Stimulated activated CD8-positive, alpha-beta memory T cell treated with anti-CD3 and anti-CD28 coated beads, Interleukin-2, amount 100 ng/mL, for 1 hour (primary cell): ENCODE results near the gene STIP1.
"Not testable (repeated sequence)": the region's sequence is repeated elsewhere in the genome, so short reads cannot be mapped to it uniquely, and the experiment has no call there.

Experiments used
- DNase-seq, 2 donors: peaks; one replicate each; pipeline ENCODE4 v3.0.0-alpha.2; 2020; ENCODE audit warnings: low read depth in 2 of 2

Gene STIP1

DNA sequence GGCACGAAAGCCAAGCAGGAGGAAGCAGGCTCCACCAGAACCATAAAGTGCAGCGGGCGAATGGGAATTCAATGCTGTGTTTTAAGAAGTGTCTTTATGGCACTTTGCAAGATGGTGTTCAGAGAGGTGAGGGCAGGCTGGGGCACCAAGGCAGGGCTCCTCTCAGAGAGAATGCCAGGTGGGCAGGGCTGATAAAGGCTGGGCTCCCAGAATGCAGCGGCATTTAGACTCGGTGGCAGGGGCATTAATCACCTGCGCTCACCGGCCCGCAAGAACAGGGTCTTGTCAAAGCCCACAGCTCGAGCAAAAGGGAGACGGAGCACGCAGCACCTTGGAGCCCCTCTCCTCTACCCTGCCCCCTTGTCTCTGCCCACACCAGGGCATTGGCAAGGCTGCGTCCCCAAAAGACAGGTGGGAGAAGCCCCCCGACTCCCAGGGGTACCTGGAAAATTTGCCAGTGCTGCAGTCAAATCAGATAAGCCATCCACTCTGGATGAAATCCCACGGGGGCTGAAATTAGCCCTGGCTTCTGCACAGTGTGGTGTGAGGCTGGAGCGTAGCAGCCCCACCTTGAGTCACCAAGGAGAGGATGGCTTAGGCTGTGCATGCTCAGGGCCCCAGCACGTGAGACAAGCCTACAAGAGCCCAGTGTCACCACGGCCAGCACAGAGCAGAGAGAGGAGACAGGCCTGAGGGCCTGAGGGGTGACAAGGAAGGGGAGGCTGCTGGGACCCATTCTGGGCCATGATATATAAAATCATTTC, 28.2 kb upstream of the STIP1 start:
- DNase-seq = no peak

DNA sequence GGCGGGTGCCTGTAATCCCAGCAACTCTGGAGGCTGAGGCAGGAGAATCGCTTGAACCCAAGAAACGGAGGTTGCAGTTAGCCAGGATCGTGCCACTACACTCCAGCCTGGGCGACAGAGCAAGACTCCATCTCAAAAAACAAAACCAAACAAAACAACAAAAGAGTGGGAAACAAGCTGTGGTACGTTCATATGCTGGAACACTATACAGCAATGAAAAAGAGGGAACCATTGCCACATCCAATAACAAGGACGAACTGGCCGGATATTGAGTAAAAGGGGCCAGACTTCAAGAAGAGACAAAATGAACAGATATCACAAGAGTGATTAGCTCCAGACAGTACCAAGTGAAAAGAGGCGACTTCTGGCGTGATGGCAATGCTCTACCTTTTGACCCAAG, 24.9 kb upstream of the STIP1 start:
- DNase-seq = no peak

DNA sequence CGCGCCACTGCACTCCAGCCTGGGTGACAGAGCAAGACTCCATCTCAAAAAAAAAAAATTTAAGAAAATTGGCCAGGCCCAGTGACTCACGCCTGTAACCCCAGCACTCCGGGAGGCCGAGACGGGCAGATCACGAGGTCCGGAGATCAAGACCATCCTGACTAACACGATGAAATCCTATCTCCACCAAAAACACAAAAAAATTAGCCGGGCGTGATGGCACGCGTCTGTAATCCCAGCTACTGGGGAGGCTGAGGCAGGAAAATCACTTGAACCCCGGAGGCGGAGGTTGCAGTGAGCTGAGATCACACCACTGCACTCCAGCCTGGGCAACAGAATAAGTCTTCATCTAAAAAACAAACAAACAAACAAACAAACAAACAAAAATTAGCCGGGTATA, 23.2 kb upstream of the STIP1 start:
- DNase-seq = not testable (repeated sequence)

DNA sequence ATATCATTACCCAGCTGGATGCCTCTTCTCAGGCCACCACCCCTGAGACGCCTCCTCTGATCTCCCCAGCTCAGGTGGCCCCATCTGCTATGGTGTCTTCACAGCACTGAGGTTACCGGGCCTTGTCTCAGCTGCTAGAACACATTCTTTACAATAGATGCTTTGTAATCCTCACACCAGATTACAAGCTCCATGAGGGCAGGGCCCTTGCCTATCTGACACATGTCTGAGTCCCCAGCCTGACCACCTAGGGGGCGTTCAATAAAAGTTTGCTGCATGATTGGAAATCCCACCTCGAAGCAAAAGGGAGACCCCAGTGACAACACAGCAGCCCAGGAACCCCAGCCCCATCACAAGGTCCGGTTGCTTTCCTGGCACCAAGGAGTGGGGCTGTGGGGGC, 22.0 kb upstream of the STIP1 start:
- no peak for DNase-seq

DNA sequence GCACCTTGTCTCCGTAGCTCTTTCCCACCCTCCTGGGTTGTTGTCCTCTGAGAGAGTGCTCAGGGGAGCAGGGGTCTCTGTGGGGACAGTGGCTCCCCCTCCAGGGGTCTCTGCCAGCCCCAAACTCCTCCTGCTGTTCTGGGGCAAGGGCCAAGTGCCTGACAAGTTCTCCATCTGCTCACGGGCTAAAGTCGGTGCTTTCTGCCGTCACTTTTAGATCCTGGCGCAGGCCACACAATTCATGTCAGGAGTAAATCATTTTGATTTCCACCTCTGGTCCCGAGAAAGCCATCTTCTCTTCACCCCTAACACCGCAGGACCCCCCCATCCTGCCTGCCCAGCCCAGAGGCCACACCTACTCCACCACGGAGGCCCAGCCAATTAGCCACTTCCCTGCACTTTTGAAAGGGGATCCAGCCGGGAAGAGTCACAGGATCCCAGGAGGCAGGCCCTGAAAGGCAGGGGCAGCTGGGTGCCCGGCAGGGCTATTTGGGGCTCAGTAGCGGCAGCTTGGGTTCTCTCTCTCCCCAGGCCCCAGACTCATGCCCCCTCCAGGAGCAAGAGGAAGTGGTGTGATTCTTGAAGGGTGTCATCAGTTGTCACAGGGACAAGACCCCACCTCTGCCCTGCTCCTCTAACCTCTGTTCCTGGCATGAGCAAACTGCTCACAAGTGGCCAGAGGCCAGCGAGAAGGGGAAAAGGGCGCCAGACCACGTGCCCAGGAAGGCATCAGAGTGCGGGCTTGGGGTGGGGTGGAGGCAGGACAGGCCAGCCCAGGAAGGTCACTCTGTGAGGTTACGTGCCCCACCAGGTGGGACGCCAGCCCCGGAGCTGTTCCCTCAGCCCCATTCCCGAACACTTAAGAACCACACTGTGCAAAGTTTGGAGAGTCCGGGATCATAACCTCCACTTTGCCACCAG, 21.3 kb upstream of the STIP1 start:
- DNase-seq = no peak

DNA sequence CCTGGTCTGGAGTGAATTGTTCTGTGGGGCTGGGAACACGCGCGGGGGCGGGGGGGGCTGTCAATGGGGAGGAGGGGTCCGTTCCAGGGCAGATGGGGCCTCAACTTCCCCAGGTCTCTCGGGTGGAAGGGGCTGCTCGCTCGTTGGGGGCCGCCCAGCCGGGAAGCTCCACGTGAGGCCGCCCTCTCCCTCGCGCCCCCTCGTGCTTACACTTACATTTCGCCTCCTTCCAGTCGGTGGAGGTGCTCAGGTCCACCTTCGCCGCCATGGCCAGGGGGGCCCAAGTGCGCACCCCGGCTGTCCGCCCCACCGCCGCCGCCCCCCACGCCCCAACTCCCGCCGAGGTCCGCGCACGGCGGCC, 20.5 kb upstream of the STIP1 start:
- no peak for DNase-seq

DNA sequence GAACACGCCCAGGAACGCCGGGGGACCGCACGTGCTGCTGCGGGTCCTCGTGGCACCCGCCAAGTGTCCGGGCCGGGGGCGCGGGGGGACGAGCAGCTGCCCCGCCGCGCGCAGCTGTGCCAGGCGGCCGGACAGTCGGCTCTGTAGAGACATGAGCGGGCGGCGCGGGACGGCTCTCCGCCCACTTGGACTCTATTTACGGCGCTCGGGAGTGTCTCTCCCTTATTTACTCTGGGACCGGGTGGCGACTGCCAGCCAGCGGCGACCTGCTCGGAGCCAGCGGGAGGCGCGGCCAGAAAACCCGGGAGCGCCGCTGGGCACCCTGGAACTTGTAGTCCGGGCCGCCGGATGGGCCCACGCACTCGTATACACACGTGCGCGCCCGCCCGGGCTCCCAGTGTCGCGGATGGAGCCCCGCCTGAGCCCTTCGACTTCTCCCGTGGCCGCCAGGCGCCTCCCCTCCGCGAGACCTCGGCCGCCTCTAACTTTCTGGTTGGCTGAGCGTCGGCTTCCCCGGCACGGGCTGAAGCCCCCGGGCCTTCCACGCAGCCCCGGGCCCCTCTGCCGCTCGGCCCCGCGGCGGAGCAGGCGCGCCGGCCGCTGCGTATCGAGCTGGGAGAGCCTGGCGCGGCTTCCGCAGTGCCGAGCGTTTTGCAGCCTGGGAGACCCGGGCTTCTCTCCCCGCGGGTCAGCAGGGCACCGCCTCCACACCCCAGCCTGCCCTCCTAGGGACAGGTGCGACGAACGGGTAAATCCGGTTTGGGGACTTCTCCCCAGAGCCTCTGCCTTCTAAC, 19.9 kb upstream of the STIP1 start, which contains the start of gene MACROD1:
MACROD1 (minus strand) TSS at position 272 of the 794 bp plus-strand sequence; CDS start at position 153, 119 bp downstream.
- DNase-seq = peak; percentile 53 to 60

DNA sequence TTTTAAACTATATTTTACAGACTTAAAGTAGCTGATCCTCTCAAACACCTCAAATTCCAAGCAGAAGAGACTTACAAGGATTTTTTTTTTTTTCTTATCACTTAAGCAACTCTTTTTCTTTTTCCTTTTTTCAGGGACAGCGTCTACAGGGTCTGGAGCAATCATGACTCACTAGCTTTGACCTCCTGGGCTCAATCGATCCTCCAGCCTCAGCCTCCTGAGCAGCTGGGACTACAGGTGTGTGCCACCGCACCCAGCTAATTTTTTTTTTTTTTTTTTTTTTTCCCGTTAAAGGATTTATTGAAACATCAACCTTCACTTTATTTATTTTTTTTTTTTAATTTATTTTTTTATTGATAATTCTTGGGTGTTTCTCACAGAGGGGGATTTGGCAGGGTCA, 15.6 kb upstream of the STIP1 start:
- DNase-seq = no peak

DNA sequence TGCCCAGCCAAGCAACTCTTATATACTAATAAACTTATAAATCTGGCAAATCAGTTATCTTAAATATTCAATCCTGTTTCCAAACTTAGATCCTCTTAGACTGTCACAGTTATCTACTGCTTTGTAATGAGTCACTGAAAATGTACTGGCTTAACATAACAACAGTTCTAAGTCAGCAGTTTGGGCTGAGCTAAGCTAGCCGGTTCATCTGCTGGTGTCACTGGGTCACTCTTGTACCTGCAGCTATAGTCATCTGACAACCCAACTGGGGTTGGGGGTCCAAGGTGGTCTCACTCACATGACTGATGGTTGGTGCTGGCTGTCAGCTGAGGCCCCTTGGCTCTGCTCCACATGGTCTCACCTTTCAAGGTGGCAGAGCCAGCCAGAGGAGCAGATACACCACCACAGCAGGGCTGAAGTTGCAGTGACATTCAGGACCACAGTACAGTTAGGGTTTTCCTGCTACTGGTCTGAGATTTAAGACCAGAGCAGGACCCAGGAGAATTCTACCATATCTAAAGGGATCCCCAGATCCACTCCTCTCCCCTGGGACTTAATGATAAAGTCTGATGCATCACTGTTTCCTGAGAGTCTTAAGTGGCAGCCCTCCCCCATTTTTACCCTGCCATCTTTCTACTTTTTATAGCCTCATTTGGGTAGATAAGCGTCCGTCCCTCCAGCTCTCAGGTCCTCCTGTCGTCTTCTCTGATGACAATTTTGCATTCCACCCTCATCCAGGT, 12.2 kb upstream of the STIP1 start:
- DNase-seq = no peak

DNA sequence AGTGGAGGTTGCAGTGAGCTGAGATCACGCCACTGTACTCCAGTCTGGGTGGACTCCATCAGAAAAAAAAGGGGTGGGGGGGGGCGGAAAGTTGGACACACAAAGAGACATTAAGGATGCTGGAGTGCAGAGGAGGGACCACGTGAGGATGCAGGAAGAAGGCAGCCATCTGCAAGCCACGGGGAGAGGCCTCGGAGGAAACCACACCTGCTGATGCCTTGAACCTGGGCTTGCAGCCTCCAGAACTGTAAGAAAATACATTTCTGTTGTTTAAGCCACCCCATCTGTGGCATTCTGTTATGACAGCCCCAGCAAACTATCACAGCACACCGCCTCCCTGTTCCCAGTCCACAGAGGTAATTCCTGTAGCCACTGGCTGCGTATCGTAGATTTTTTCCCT, 9.2 kb upstream of the STIP1 start:
- no peak for DNase-seq

DNA sequence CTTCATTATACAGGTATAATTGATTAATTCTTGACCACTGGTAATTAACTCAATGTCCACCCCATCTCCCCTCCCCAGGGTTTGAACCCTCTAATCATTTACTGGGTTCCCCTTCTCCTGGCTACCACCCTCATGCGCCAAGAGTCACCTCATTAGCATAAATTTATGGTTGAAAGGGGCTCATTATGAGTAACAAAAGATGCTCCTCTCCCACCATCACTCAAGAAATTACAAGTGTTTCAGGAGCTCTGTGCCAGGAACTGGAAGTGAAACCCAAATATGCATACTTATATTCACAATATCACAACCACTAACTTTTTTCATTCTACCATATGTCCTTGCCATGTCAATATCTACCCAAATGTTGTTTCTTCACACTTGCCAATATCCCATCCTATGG, 7.8 kb upstream of the STIP1 start:
- no peak for DNase-seq

DNA sequence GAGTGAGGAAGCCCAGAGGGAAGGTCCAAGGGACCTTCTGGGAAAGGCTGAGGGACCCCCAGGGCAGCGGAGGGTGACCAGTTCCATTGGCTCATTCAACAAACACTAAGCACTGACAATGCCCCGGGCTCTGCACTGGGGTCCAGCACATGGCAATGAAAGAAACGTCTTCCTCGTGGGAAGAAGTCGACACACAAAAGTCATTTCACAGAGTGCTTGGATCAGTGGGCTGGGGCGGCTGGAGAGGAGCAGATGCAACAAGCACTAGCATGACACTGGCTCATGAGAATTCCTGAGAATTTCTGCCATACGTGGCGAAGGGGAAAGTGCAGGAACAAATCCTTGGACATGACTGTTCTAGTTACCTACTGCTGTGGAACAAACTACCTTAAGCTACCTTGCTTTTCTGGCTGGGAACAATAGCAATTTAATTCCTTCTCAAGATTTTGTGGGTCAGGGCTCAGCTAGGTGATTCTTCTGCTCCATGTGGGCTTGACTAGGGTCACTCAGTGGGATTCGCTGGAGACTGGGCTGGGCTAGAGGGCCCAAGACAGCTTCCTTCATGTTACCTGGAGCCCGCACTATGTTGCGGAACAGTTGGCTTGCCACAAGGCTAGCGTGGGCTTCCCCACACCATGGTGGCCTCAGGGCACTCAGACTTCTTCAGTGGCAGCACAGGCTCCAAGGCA, 6.9 kb upstream of the STIP1 start:
- no peak for DNase-seq

DNA sequence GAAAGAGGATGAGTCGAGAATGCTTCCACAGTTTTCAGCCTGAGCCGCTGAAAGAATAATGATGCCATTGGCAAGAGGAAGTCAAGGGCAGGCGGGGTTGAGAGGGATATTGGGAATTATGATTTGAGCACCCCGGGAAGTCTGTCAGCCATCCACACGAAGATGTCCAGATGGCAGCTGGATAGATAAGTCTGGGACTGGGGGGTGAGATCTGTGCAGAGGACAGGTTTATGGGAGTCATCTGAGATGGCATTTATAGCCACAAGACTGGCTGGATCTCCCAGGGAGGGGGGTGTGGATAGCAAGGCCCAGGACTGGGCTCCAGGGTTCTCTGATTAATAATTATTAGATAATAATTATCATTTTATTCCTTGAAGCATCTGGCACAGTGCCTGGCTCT, 5.1 kb upstream of the STIP1 start:
- DNase-seq = no peak

DNA sequence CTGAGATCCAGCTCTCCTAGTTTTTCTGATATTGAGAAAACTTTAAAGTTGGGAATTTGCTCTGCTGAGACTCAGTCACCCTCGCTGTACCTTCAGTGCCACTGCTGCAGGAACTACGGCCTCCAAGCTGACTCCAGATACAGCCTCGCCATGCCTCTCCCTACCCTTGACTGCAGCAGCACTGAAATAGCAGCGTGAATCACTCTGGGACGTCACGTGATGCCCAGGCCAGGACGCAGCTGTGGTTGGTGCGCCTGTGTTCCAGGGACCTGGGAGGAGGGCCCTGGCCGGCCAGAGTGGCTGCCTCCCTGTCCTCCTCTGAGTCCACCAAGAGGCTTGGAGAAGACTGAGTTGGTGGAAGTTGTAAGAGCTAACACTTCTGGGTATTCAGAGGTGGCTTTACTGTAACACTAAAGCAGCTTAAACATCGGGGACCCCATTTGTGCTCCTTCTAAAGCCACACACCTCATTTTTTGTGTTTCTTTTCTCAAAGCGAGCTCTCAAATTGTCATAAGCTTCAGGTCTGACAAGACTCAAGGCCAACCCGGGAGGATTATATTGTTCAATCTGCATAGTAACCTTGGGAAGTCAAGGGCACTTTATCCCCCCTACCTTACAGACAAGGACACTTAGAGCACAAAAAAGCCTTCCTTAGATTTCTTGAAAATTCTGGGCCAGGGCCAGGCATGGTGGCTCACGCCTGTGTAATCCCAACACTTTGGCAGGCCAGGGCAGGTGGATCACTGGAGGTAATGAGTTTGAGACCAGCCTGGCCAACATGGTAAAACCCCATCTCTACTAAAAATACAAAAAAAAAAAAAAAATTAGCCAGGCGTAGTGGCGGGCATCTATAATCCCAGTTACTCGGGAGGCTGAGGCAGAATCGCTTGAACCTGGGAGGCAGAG, 4.2 kb upstream of the STIP1 start:
- DNase-seq = peak in 1 of 2 donors; percentile 5

DNA sequence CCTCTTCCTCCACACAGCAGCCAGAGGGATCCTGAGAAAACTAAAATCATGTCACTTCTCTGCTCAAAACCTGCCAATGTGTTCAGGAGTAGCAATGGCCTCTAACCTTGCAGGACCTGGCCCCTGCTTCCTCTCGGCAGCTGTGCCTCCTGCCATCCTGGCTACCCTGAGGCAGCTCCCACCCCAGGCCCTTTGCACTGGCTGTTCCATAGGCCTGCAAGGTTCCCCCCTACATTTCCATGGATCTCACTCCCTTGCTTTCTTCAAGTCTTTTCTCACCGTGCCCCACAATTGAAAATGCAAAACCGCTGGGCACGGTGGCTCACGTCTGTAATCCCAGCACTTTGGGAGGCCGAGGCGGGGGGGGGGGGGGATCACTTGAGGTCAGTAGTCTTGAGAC, 2.1 kb upstream of the STIP1 start:
- no peak for DNase-seq

DNA sequence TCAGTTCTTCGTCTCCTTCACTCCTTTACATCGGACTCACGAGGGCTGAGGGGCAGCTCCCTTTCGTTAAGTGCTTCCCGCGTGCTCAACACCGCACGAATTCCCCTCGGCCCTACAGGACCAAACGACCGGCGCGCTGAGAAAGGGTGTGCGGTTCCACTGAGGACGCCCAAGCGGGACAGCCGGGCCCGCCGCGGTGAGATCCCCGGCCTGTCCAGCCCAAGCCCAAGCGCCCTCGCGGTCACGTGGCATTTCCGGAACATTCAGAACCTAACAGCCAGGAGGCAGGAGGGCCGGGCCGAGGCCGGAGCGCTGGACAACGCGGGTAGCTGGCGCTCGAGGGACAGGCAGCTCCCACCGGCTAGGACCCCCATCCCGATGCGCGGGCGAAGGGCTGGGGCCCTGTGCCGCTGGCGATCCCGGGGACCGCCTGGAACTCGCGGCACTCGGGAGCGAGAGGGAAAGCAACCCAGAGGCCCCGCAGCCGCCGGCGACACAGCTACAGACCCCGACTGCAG, 737 bp upstream of the STIP1 start:
- peak in 1 of 2 donors; percentile 14 for DNase-seq

DNA sequence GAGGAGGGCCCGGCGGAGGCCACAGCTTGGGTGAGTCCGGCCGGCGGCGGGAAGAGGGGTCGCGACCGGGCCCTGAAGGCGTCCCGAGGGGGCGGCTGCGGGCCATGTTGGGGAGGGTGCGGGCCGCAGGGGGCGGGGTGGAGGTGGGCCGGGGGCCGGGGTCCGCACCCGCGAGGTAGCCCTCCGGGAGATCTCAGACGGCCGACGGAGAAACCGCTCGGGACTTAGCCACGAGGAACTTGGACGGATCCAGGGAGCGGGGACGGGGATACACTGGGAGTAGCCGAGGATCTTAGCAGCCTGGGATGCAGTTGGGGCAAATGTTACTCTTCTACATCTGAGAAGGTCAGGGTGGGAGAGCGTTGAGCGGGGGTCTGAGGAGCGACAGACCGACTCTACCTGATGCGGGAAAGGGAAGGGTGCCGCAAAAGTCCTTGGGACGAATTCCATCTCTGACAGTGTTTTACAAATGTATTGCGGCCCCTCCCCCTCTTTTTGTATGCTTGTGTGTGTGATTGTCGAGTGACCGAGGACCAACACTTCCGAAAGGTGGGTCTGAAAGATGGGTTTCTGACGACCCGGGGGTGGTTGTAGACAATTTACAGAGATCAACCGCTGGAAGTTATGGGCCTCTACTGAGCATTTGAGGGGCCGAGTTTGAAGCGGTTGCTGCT, 658 bp downstream of the STIP1 start:
- DNase-seq = no peak

DNA sequence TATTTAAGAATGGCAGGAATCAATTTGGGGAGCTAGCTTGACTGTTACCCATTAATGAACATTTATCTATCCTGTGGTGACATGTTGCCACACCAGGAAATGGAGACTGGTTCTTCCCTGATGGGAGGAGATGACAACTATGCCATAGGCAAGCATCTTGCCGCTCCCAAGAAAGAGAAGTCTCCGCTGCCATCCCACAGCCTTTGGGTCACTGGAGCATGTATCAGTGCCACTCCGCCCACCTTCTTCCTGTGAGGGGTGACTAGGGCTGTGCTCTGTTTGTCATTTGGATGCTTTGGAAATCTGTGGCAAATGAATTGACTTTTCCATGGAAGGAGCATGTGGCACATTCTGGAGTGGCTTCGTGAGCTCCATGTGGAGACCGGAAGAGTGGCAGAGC, 6.5 kb downstream of the STIP1 start:
- DNase-seq = no peak

DNA sequence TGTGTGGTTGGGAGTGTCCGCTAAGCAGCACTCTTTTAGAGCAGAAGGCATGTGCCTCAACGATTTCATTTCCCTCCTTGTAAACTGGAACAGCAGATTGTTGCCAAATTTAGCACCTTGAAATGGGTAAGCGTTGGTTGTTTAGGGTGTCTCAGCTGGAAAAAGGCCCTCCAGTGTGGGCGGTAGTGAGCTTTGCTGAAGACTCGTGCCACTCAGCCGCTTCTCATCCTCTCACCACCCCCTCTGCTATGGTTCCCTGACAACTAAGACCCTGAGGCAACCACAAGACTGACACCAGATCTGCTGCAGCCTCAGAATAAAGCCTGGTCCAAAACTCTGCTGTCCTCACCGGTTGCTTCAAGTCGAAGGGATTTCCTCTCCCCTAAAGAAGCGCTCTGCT, 10.7 kb downstream of the STIP1 start:
- no peak for DNase-seq
